OCI-LY3 (cell line): Measurements from ENCODE around the gene OSBPL9.

Experiments used
- CTCF ChIP-seq: fragments of 200-600, 300-600 bp; sonication (generic); IDR thresholded peaks from 2 replicates; pipeline ENCODE4 v1.5.1; 2014; ENCODE audit warnings: antibody characterized with exemption, low read length, low read depth
- EZH2phosphoT487 ChIP-seq: fragments of 200-600 bp; shearing (Covaris generic); IDR thresholded peaks from 2 replicates; pipeline ENCODE4 v1.6.1; 2018; ENCODE audit warnings: antibody characterized with exemption, mixed run types, low read depth

GRCh38 chr1:51736702-51737101, 119.8 kb downstream of the OSBPL9 start:
- no peak for TF ChIP-seq CTCF
- no peak for TF ChIP-seq EZH2phosphoT487
